OCI-LY1 (cell line): ENCODE results near the gene GDF10.

Experiments
- CTCF ChIP-seq: fragments of 200-600 bp; sonication (generic), shearing (Covaris generic); IDR thresholded peaks from 2 replicates; pipeline ENCODE4 v1.5.1; 2017; ENCODE audit warnings: mild to moderate bottlenecking, antibody characterized with exemption, low read length, moderate library complexity, mixed read lengths
- EZH2 ChIP-seq: fragments of 200-600 bp; sonication (generic), shearing (Covaris generic); IDR thresholded peaks from 2 replicates; pipeline ENCODE4 v1.8.0; 2017; ENCODE audit warnings: borderline replicate concordance, mixed run types, mild to moderate bottlenecking, antibody characterized with exemption, low read length, moderate library complexity, mixed read lengths

- TF ChIP-seq EZH2: no peak
- TF ChIP-seq CTCF: peak; percentile 83
These were observed 61.3 kb downstream of the GDF10 start for GRCh38 chr10:47361293-47361692.
